KMS-11 (cell line): ENCODE data around the gene UBTD1.

Source experiments
- H2AFZ ChIP-seq: fragments of 200-600 bp; sonication (generic); 2 replicates; pipeline ENCODE4 v1.6.1; 2016; ENCODE audit warnings: antibody characterized with exemption, mixed run types, low read depth
- H3K27ac ChIP-seq: fragments of 200-600 bp; sonication (generic); 2 replicates; pipeline ENCODE4 v1.6.1; 2016; ENCODE audit warnings: mild to moderate bottlenecking, mixed run types
- H3K27me3 ChIP-seq: fragments of 200-600 bp; sonication (generic); 2 replicates; pipeline ENCODE4 v1.6.1; 2017; ENCODE audit warnings: mild to moderate bottlenecking, low read depth, mixed run types, moderate library complexity; ENCODE audit not compliant: insufficient read depth
- H3K36me3 ChIP-seq: fragments of 200-600 bp; sonication (generic); 2 replicates; pipeline ENCODE4 v1.6.1; 2017; ENCODE audit warnings: mild to moderate bottlenecking, mixed run types; ENCODE audit not compliant: insufficient read depth
- H3K4me1 ChIP-seq: fragments of 200-600 bp; sonication (generic); 2 replicates; pipeline ENCODE4 v1.6.1; 2016; ENCODE audit warnings: mild to moderate bottlenecking, low read depth, mixed run types; ENCODE audit not compliant: poor library complexity, severe bottlenecking
- H3K4me2 ChIP-seq: fragments of 200-600 bp; sonication (generic); 2 replicates; pipeline ENCODE4 v1.7.0; 2016; ENCODE audit warnings: mild to moderate bottlenecking, mixed run types
- H3K4me3 ChIP-seq: fragments of 200-600 bp; sonication (generic); IDR thresholded peaks from 2 replicates; pipeline ENCODE4 v1.6.1; 2017; ENCODE audit warnings: low read depth, low read length, mixed read lengths; ENCODE audit not compliant: insufficient read depth
- H3K79me2 ChIP-seq: fragments of 200-600 bp; sonication (generic); 2 replicates; pipeline ENCODE4 v1.6.1; 2016; ENCODE audit warnings: low read depth, mixed run types; ENCODE audit not compliant: insufficient read depth
- H3K9ac ChIP-seq: fragments of 200-600 bp; sonication (generic); 2 replicates; pipeline ENCODE4 v1.6.1; 2016; ENCODE audit warnings: mild to moderate bottlenecking, mixed run types
- H4K20me1 ChIP-seq: fragments of 200-600 bp; sonication (generic); 2 replicates; pipeline ENCODE4 v1.6.1; 2016; ENCODE audit warnings: mild to moderate bottlenecking, mixed run types; ENCODE audit not compliant: insufficient read depth
- TF ChIP-seq, protein P1 (sequence below): fragments of 200-600 bp; sonication (generic); conservative IDR thresholded peaks from 2 replicates; pipeline ENCODE4 v1.6.1; 2017; ENCODE audit warnings: low read depth, mild to moderate bottlenecking, antibody characterized with exemption, low read length, moderate library complexity, mixed read lengths

The UBTD1 gene

GRCh38 chr10:97531401-97531986 is 32.8 kb downstream of the UBTD1 start:
- no peak overlapping the region for H3K4me3 ChIP-seq
- no peaks in the 10 kb centered on the region for H3K36me3 ChIP-seq
- peaks cover 10% of the 10 kb centered on the region for H3K4me1 ChIP-seq
- H2AFZ ChIP-seq: no peak overlapping the region
- H3K79me2 ChIP-seq: no peaks in the 10 kb centered on the region
- TF ChIP-seq, protein P1, sequence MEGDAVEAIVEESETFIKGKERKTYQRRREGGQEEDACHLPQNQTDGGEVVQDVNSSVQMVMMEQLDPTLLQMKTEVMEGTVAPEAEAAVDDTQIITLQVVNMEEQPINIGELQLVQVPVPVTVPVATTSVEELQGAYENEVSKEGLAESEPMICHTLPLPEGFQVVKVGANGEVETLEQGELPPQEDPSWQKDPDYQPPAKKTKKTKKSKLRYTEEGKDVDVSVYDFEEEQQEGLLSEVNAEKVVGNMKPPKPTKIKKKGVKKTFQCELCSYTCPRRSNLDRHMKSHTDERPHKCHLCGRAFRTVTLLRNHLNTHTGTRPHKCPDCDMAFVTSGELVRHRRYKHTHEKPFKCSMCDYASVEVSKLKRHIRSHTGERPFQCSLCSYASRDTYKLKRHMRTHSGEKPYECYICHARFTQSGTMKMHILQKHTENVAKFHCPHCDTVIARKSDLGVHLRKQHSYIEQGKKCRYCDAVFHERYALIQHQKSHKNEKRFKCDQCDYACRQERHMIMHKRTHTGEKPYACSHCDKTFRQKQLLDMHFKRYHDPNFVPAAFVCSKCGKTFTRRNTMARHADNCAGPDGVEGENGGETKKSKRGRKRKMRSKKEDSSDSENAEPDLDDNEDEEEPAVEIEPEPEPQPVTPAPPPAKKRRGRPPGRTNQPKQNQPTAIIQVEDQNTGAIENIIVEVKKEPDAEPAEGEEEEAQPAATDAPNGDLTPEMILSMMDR: no peak
- no peak overlapping the region for H3K9ac ChIP-seq
- no peak overlapping the region for H3K27ac ChIP-seq
- no peak overlapping the region for H3K4me2 ChIP-seq
- H4K20me1 ChIP-seq: no peaks in the 10 kb centered on the region
- H3K27me3 ChIP-seq: no peaks in the 10 kb centered on the region

DNA sequence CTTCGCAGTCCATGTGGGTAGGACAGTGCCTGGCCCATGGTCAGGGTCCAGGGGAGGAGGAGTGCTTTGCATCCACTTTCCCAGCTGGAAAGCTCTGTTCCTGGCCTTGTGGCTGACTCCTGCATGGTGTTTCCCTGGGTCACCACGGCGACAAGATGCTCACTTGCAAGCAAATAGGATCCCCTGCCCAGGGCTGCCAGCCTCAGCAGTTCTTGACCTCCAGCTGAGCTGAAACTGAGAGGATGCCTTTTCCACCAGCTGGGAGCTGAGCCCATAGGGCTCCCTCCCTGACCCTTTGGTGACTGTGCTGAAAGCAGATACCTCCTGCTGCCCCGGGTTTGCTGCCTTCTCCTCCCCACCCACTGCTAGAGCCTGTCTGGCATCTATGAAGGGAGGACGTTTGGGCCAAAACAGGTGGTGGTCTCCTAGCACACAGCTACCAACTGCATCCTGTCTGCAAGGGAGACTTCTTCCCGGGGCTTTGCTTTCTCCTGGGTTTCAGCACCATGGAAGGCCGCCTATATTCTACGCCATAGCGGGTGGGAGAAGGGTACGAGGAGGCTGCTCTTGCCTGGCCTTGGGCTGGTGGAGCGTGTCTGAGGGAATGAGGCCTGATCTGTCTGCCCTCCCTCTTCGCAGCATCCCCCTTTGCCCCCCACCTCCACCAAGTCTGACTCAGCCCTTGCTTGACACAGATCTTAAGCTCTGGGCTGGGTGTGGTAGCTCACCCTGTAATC is 34.4 kb downstream of the UBTD1 start:
- no peak overlapping the region for H2AFZ ChIP-seq
- H3K27ac ChIP-seq: no peak overlapping the region; the same call in 1 of the 2 replicates
- peak overlapping the region; percentile 17; the same call in 1 of the 2 replicates for H3K4me2 ChIP-seq
- no peak overlapping the region for H3K9ac ChIP-seq
- TF ChIP-seq, protein P1: no peak
- no peaks in the 10 kb centered on the region for H3K79me2 ChIP-seq
- H3K4me1 ChIP-seq: peaks cover 10% of the 10 kb centered on the region
- no peak overlapping the region for H3K4me3 ChIP-seq
- H3K36me3 ChIP-seq: no peaks in the 10 kb centered on the region
- H3K27me3 ChIP-seq: no peaks in the 10 kb centered on the region
- no peaks in the 10 kb centered on the region for H4K20me1 ChIP-seq

GRCh38 chr10:97533888-97534287 is 35.2 kb downstream of the UBTD1 start:
- H3K79me2 ChIP-seq: no peaks in the 10 kb centered on the region
- TF ChIP-seq, protein P1: no peak
- H3K27ac ChIP-seq: no peak overlapping the region

DNA sequence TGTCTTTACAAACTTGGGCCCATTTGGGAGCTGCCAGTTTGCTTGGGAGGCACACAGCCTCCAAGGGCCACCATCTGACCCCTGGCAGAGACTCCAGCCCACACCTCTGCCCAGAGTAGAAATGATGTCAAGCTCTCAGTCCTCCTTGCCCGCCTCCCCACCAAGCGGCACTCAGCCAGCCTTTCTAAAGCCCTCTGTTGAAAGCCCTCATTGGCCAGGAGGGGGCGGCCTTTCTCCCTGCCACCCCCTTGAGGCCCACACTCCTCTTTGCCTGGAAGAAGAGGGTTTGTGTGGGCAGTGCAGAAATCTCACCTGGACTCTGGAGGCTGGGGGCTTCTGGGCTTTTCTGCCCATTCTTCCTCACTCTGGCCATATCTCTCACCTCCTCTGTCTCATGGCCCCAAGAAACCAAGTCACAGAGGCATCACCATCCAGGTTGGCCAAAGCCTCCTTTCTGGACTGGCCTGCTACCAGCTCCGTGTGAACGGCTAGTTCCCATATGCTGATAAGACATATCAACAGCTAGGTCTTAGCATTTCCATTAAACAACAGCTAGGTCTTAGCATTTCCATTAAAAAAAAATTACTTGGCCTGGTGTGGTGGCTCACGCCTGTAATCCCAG is 36.1 kb downstream of the UBTD1 start:
- Histone ChIP-seq H4K20me1 (no peaks in the 10 kb centered on the region), H3K4me1 (peaks cover 10% of the 10 kb centered on the region), H3K27ac (no peak overlapping the region), H3K9ac (no peak overlapping the region), H3K79me2 (no peaks in the 10 kb centered on the region), H2AFZ (no peak overlapping the region), H3K27me3 (no peaks in the 10 kb centered on the region), H3K4me2 (no peak overlapping the region), H3K4me3 (no peak overlapping the region), H3K36me3 (no peaks in the 10 kb centered on the region)
- TF ChIP-seq, protein P1: peak; percentile 63

More at GRCh38 chr10:97533888-97534287, 35.2 kb downstream of the UBTD1 start:
- no peaks in the 10 kb centered on the region for H3K36me3 ChIP-seq
- no peak overlapping the region for H2AFZ ChIP-seq
- H3K27me3 ChIP-seq: no peaks in the 10 kb centered on the region
- no peak overlapping the region for H3K4me2 ChIP-seq
- no peaks in the 10 kb centered on the region for H4K20me1 ChIP-seq
- peaks cover 10% of the 10 kb centered on the region for H3K4me1 ChIP-seq
- H3K9ac ChIP-seq: no peak overlapping the region
- no peak overlapping the region for H3K4me3 ChIP-seq
